ENCODE measurements around the gene SLC13A4.

Gene SLC13A4

GRCh38 chr7:135745703-135746312 is 17.8 kb upstream of the SLC13A4 start:
- Histone ChIP-seq H3K36me3 (ENCODE audit: insufficient read depth, low read length) (no peaks in the 10 kb centered on the region), H3K27ac (ENCODE audit: low read depth, low read length, poor library complexity, severe bottlenecking) (no peak overlapping the region), H3K9ac (ENCODE audit: low read length) (no peak overlapping the region), H3F3A (ENCODE audit: insufficient read depth, low read length) (no peaks in the 10 kb centered on the region), H3K27me3 (ENCODE audit: insufficient read depth, low read length) (no peaks in the 10 kb centered on the region; the same call in 1 of the 2 replicates), H3K9me2 (ENCODE audit: low read depth, low read length) (no peaks in the 10 kb centered on the region), H3K4me1 (ENCODE audit: insufficient read depth, low read length, severe bottlenecking) (no peaks in the 10 kb centered on the region), H3K79me2 (ENCODE audit: insufficient read depth, low read length) (no peaks in the 10 kb centered on the region), H4K20me1 (ENCODE audit: insufficient read depth, low read length) (no peaks in the 10 kb centered on the region), H3K4me2 (ENCODE audit: low read length) (no peak overlapping the region), H2AFZ (ENCODE audit: low read length) (no peak overlapping the region), H3K4me3 (ENCODE audit: low read depth, low read length, poor library complexity, severe bottlenecking) (no peak overlapping the region), H3K9me3 (ENCODE audit: low read length) (no peaks in the 10 kb centered on the region)
- TF ChIP-seq EZH2 (IDR thresholded peaks at IDR 0.05; ENCODE audit: borderline replicate concordance, low read length) (no peak), CTCF (IDR thresholded peaks at IDR 0.05; ENCODE audit: low read length) (no peak)

DNA sequence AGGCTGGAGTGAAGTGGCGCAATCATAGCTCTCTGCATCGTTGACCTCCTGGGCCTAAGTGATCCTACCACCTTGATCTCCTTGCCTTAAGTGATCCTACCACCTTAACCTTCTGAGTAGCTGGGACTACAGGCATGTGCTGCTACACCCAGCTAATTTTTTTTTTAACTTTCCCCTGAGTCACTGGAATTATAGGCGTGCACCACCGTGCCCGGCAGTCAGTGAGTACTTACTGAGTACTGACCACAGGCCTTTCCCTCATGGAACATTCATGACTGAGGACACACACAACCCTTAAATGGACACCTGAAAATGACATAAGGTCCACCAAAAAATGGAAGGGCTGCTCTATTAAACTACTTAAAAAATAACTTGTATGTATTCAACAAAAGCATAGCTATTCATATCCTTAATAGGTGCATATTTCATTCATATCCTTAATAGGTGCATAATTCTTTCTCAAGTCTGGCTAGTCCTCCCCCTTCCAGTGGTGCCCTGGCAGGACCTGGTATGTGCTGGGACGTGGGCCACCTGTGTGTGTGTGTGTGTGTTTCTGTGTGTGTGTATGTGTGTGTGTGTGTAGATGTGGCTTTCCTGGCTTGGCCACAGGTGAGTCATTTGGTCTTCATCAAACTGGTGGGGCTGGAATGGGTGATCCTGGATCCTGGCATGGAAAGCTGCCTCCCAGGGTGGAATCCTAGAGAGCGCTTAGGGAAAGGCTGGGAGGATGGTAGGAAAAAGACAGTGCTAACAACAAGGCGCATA is 17.1 kb upstream of the SLC13A4 start:
- no peaks in the 10 kb centered on the region for H3K9me3 ChIP-seq (ENCODE audit: low read length)
- no peak for TF ChIP-seq CTCF (IDR thresholded peaks at IDR 0.05; ENCODE audit: low read length)
- TF ChIP-seq EZH2 (IDR thresholded peaks at IDR 0.05; ENCODE audit: borderline replicate concordance, low read length), result no peak
- H3K4me1 ChIP-seq (ENCODE audit: insufficient read depth, low read length, severe bottlenecking), result no peaks in the 10 kb centered on the region
- no peaks in the 10 kb centered on the region for H3K27me3 ChIP-seq (ENCODE audit: insufficient read depth, low read length)
- H2AFZ ChIP-seq (ENCODE audit: low read length), result no peak overlapping the region
- no peaks in the 10 kb centered on the region for H3F3A ChIP-seq (ENCODE audit: insufficient read depth, low read length)
- no peak overlapping the region for H3K9ac ChIP-seq (ENCODE audit: low read length)
- no peaks in the 10 kb centered on the region for H3K9me2 ChIP-seq (ENCODE audit: low read depth, low read length)
- no peaks in the 10 kb centered on the region for H3K79me2 ChIP-seq (ENCODE audit: insufficient read depth, low read length)
- H3K36me3 ChIP-seq (ENCODE audit: insufficient read depth, low read length), result no peaks in the 10 kb centered on the region
- H3K4me3 ChIP-seq (ENCODE audit: low read depth, low read length, poor library complexity, severe bottlenecking), result no peak overlapping the region
- H3K27ac ChIP-seq (ENCODE audit: low read depth, low read length, poor library complexity, severe bottlenecking), result no peak overlapping the region
- no peak overlapping the region for H3K4me2 ChIP-seq (ENCODE audit: low read length)
- H4K20me1 ChIP-seq (ENCODE audit: insufficient read depth, low read length), result no peaks in the 10 kb centered on the region

DNA sequence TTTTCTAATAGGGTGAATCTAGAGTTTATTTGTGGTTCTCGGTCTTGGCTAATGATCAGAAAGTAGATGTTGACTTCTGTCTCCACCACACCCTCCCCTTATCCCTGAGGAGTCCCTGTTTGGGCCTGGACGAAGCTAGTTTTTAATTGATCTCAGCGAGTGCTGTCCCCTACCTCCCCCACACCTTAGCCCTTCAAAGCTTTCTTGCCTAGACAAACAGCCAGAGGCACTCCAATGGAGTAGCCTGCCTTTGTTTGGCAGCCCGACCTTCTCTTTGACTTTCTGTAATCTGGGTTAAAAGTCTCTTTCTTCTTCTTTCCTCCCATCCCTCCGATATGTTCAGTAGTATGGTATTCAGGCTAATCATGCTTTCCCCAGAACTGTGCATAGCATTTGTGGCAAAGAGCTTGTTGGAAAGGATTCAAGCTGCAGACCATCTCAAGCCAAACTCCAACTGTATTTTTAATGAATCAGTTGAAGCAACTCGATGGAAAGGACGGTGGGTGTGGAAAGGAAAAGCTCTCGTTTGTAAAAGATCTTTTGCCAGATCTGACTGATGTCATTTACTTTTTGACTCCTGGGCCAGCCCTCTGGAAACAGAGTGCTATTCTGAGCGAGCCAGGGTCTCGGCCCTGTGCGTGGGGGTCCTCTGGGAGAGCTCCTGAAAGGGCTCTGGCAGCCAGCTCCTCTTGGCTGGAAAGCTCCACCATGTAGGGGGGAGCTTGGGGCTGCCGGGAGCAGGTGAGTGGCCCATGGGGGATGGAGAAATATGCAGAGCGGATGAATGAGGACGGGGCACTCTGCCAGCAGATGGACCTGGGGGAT is 16.1 kb upstream of the SLC13A4 start:
- Histone ChIP-seq H3K4me1 (ENCODE audit: insufficient read depth, low read length, severe bottlenecking) (no peaks in the 10 kb centered on the region), H3K4me3 (ENCODE audit: low read depth, low read length, poor library complexity, severe bottlenecking) (no peak overlapping the region), H3K9me3 (ENCODE audit: low read length) (no peaks in the 10 kb centered on the region), H4K20me1 (ENCODE audit: insufficient read depth, low read length) (no peaks in the 10 kb centered on the region), H3K79me2 (ENCODE audit: insufficient read depth, low read length) (no peaks in the 10 kb centered on the region), H3K27ac (ENCODE audit: low read depth, low read length, poor library complexity, severe bottlenecking) (no peak overlapping the region), H3K4me2 (ENCODE audit: low read length) (no peak overlapping the region), H3K36me3 (ENCODE audit: insufficient read depth, low read length) (no peaks in the 10 kb centered on the region), H3K27me3 (ENCODE audit: insufficient read depth, low read length) (no peaks in the 10 kb centered on the region), H3K9ac (ENCODE audit: low read length) (no peak overlapping the region), H3F3A (ENCODE audit: insufficient read depth, low read length) (no peaks in the 10 kb centered on the region), H2AFZ (ENCODE audit: low read length) (no peak overlapping the region), H3K9me2 (ENCODE audit: low read depth, low read length) (no peaks in the 10 kb centered on the region)
- TF ChIP-seq EZH2 (IDR thresholded peaks at IDR 0.05; ENCODE audit: borderline replicate concordance, low read length), result no peak
- no peak for TF ChIP-seq CTCF (IDR thresholded peaks at IDR 0.05; ENCODE audit: low read length)
